Measurements from ENCODE around the gene HACL1.

Gene HACL1

DNA sequence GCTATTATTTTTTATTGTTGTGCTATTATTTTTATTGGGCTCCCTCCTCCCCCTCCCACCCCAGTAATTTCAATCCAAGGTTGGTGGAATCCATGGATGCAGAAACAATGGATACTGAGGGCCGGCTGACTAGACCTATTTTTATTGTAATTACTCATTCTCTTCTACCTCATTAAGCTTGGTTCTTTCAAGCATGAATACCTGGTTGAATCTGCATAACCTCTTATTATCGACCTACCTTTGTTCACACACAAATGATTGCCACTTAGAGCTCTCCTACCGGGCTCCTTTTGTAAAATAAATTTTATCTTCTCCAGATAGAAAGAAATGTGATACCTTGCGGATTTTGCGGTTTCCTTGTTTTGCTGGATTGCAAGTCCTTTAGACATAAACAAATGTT, 31.8 kb upstream of the HACL1 start:
- no peak for TF ChIP-seq CTCF (IDR thresholded peaks at IDR 0.05)

DNA sequence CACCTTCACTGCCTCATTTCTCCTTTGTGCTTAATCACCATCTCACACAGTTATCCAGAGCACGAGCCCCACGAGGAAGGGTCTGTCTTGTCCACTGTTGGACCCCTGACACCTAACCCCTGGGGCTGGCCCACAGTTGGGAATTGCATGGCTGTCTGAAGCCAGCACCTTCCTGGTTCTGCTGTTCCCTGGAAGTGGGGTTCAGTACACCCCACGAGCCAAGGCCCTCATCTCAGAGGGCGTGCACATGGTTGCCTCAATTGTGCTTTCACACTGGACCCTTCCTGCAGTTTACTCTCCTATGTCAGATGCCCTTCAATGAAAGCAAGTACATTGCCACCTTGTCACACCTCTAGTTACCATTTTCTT, 30.8 kb upstream of the HACL1 start:
- TF ChIP-seq CTCF (IDR thresholded peaks at IDR 0.05), result no peak

DNA sequence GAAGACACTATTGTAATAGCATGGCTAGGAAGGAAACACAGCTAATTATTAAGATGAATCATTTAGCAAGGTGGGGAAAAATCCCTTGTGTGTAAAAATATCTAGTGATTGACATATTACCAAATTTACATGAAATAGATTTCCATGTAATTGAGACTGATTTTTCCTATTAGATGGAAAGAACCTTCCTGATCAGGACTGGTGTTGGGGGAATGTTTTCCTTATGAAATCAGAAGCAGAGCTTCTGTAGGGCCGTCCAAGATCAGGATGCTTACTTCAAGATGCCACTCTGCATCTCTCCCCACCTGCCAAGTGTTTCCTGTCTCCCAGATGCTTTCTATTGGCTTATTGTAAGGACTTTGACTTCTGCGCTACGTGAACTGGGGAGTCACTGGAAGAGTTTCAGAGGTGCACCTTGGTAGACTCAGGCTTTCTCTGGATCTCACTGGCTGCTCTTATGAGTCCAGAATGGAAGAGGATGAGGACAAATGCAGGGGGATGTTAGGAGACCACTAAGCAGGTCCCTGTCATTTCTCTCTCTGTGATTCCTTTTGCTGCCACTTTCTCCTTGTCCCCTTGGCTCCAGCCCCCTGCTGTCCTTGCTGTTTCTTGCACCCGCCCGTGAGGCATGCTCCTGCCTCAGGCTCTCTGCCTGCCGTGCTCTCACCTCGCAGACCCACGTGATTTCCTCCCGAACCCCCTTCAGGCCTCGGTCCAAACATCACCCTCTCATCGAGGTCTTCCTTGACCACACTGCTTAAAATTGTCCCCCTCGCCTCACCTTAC, 30.2 kb upstream of the HACL1 start:
- no peak for TF ChIP-seq CTCF (IDR thresholded peaks at IDR 0.05)

DNA sequence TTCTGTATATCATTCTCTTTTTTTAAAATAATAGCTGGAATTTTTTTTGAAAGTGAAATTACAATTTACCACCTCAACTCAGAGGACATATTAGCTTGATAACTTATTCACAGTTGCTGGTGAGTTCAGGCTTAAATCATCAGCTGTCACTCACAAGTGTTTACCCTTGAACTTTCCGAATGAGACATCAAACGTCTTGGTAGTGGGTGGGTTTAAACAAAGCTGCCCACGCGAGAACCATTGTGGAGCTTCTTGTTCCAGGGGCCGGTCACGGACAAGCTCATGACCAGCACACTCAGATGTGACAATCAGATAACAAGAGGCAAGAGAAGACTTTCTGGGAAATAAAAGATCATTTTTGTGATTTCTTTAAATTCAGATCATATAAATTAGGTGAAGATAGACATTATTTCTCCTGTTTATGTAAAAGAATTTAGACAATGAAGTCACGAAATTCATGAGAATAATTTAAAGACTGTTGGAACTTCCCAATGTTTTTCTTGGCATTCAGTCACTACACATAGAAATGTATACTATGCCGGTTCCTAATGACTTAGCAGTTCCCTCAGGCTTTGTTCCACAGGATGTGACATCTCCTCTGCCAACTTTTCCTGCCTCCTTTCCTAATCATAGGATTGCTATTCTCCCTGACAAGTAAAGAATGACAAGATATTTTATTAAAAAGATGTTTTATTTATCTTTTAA, 29.4 kb upstream of the HACL1 start:
- no peak for TF ChIP-seq CTCF (IDR thresholded peaks at IDR 0.05)

DNA sequence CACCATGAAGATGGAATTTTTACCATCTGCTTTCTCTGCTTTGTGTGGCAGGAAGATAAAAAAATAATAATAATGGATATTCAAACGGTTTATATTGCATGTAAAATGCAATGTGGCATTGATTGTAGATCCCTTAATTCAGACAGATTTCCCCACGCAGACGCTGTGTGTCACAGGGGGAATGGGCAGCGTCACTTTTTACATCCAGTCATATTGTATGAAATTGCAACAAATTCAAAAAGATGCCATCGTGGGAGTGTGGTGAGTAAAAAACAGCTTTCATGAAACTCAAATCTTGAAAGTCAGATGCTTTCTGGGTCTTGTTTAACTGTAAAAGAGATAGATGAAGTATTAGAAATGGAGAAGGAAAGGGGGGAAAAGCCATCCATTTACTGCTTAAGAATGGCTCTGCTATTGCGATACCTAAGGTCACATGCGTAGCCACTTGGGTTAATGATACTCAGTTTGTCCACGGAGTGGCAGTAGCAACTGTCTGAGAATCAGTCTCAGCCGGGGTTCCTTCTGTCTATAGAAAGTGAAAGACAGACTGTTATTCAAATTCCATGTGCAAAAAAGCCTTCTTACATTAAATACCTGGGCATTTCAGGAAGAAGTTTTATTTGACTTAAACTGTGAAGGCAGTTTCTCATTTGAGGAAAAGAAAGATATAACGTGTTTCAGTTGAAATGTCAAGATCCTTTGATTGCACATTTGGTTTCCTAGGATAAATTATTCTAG, 28.7 kb upstream of the HACL1 start:
- peak; percentile 77 for TF ChIP-seq CTCF (IDR thresholded peaks at IDR 0.05)

GRCh38 chr3:15628967-15629366, 27.6 kb upstream of the HACL1 start:
- TF ChIP-seq CTCF (IDR thresholded peaks at IDR 0.05), result no peak

- no peak for TF ChIP-seq CTCF (IDR thresholded peaks at IDR 0.05)
Observed at GRCh38 chr3:15623535-15624440, 22.4 kb upstream of the HACL1 start.

Data from LNCAP (cell line).